HG02840 (cell line): ENCODE data around the gene HERPUD2.
"Not testable (repeated sequence)": the region's sequence is repeated elsewhere in the genome, so short reads cannot be mapped to it uniquely, and the experiment has no call there.

Experiments used
- ATAC-seq: cut with Tn5 transposase; IDR thresholded peaks from one replicate; pipeline ENCODE4 v1.9.1; 2021; ENCODE audit warnings: mild to moderate bottlenecking, moderate library complexity, moderate number of reproducible peaks; ENCODE audit not compliant: unreplicated experiment, low FRiP score

Gene HERPUD2

DNA sequence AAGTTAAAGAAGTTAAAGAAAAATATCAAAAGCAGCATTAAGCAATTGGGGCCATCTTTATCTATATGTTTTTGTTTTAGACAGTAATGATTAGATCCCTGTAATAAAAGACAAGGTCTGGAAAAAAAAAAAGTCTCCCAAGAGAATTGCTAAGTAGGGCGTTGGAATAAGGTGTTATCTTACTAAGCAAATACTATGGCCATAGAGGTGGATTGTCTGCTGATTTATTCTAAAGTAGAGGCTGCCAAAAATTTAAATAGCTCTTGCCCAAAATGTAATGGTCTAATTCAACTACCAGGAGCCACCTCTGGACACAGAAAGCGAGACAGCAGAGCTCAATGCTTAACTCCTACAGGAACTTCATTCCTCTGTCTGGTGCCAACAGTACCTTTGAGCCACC lies 71.6 kb downstream of the HERPUD2 start:
- no peak for ATAC-seq

DNA sequence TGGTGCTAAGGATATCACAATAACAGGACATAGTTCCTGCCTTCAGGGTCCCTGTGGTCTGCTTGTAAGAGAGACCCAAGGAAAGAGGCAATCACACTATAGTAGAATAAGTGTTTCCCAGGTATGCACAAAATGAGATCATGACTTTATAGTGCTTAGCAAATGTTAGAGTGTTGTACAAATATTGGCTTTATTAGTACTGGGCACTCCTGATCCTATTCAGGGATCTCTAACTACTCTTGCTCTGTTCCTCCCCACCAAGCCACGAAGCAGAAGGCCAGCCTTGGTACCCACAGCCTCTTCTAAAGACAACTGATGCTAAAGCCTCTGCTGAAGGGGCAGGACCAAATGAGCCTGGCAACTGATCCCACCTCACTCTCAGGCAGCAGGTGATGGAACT lies 75.1 kb downstream of the HERPUD2 start:
- ATAC-seq, result no peak

DNA sequence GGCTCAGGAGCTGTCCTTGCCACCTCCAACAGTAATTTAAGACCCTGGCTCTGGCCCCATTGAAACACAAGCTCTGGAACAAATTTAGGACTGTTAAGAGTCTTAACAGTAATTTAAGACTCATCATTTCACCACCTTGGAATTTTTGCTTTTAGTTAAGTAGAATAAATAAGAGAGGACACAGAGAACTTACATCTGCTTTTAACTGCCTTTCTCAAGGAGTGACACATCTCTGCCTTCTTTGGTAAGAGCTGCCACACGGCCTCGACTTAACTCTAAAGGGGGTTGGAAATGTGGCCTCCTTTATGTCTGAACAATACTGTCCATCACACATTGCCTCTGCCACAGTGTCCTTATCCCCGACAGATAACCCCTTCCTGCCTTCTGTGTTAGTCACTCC lies 77.9 kb downstream of the HERPUD2 start:
- ATAC-seq, result no peak

DNA sequence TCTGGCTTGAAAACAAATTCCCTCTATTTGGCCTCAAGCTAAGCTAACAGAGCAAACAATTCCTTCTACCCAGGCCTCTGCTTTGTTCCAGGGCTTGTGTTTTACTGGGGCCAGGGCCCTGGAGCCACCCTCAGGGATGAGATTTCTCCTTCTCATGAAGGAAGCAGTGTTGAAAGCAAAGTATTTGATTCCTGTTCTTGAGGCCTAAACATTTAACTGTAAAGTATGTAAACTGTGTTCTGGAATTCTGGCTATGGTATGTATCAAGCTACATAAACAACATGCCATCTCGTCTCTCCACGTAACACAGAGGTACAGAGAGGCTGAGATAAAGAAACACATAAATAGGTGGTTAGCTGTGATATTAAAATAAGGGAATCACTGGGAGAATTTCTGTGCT lies 81.8 kb downstream of the HERPUD2 start:
- ATAC-seq, result no peak

DNA sequence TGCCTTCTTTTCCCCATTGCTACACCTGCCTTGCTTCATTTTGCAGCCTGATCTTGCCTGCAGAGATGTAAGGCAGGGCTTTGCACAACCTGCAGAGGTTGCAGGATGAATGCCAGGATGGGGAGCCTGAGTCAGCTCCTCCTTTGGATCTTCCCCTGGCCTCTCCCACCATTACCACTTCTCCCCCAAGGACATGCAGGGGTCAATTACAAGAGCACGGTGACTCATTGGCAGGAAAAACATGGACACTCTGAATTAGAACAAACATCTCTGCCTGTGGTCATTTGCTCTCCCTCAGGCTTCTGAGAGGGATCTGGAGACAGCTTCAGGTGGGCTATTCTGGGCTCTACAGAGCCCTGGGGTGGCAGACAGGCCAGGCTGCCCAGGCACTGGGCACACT lies 89.2 kb downstream of the HERPUD2 start:
- ATAC-seq, result no peak

DNA sequence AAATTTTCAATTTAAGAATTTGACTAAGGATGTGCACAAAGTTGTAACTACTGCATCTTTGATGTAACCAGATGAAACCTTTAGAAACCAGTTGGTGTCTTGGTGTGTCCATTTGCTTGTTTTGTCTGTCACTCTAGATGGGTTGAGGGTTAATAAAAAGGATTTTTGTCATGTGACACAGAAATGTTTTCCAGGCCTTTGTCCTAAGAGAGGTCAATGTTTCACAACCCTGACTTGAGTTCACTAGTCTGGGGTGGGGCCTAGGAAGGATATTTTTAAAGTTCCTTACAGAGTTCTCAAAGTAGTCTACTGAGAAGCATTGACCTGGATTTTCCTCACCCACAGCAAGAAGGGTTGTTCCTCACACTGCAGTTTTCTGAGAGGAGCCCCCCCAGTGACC lies 90.3 kb downstream of the HERPUD2 start:
- no peak for ATAC-seq

DNA sequence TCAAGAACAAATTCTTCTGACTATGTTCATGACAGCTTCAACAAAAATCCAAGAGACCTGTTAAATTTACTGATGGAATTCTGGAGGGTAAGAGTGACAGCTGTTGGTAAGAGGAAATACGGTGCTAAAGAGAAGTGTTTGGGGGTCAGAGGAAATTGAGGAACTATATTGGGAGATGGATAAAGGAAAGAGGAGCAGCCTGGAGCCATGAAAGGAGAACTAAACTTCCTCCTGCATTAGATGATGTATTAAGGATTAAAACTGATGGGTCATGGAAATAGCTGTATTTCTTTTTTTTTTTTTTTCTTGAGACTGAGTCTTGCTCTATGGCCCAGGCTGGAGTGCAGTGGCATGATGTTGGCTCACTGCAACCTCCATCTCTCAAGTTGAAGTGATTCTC lies 95.3 kb downstream of the HERPUD2 start:
- no peak for ATAC-seq

DNA sequence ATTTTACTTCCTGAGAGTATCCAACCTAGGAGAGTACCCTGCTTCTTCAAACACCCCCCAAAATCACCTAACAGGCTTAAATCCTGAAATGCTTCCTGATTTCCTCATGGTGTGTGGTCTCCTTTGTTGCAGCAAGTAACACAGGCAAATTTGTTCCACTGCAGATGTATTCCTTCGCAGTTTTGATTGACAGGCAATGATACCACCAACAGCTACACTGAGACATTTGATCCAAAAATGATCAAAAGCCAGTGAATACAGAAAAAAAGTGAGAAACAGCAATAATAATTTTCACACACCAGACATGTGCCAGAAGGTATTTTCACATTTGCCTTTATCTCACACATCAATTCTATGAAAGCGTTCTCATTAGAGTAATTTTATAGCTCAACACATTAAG lies 95.9 kb downstream of the HERPUD2 start:
- no peak for ATAC-seq

DNA sequence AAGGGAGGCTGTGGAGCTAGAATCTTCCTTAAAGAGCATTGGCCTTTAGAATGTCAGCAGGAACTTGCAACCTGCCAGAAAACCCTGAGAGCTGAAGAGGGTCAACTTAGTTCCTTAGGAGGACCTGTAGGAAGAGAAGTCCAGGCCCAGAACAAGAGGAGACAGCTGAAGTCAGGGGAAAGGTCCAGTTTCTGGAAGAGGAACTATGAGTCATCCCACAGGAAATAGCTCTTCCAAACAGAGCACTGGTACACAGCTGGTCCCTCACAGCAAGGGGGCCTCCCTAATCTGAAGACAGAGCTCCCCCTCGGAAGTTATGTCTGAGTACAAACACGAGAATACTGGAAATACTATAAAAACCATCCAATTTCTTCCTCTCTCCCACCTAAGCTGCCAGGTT lies 98.9 kb downstream of the HERPUD2 start:
- no peak for ATAC-seq

DNA sequence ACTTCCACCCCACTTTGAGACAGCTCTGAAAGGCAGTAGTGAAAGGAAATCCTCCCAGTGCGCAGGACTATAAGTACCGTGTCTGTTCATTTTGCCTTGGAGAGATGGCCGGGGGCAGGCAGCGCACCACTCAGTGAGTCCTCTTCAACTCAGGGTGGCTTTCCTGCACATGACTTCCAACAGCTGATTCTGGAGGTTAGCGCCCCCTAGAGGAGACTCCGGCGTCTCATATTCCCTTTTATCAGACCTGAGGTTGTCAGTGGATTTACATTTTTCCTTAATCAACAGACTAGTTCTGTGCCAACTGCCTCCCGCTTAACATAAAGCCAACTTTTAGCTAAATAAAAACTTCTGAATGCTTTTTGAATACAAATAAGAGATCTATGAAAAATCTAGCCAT lies 101.0 kb downstream of the HERPUD2 start:
- ATAC-seq, result no peak

DNA sequence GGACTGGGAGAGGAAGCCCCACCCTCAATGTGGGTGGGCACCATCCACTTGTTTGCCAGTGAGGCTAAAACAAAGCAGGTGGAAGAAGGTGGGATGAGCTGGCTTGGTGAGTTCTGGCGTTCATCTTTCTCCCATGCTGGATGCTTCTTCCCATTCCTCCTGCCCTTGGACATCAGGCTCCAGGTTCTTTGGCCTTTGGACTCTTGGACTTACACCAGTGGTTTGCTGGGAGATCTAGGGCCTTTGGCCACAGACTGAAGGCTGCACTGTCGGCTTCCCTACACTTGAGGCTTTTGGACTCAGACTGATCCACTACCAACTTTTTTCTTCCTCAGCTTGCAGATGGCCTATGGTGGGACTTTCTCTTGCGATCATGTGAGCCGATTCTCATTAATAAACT lies 106.3 kb downstream of the HERPUD2 start:
- no peak for ATAC-seq

DNA sequence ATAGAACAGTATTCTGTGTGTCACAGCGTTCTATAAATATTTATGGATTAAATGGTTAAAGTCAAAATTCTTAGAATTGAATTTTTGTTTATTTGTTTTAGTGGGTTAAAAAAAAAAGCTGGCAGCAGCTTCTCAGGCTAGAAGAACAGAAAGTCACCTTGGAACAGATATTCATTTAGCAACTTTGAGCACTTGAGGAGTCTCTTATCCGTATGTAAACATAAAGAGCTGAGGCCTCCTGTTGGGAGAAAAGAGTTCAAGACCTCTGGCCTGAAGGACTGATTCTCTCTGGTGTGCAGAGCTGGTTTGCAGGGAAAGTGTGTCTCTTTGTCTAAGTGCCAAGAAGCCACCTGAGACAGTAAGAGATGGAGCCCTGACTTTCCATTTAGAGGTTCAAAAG lies 109.9 kb downstream of the HERPUD2 start:
- no peak for ATAC-seq

DNA sequence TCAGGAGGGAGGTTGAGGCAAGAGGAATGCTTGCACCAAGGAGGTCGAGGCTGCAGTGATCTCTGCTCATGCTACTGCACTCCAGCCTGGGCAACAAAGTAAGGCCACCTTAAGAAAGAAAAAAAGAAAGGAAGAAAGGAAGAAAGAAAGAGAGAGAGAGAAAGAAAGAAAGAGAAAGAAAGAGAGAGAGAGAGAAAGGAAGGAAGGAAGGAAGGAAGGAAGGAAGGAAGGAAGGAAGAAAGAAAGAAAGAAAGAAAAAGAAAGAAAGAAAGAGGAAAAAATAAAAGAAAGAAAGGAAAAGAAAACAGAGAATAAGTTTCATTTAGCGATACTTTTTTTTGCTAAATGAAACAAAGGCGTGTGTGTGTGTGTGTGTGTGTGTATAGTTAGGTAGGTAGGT lies 110.4 kb downstream of the HERPUD2 start:
- not testable (repeated sequence) for ATAC-seq
